RWPE1 (cell line): ENCODE measurements around the gene CLASP1.

Experiments
- CTCF ChIA-PET: fragments of 350-600 bp; sonication (Branson Sonifier 250); formaldehyde crosslinking; extraction: SDS; loops from one replicate; lab custom pipeline; 2021; lab: Yijun Ruan, JAX
- POLR2A ChIA-PET: fragments of 400-600 bp; formaldehyde crosslinking; extraction: SDS; loops from one replicate; lab custom pipeline; 2020; ENCODE audit warnings: antibody characterized with exemption; ENCODE audit not compliant: low non-redundant PET; lab: Yijun Ruan, JAX
- DNase-seq: peaks from one replicate; pipeline ENCODE4 v3.0.0; 2012; ENCODE audit warnings: low spot score
- H3K27ac ChIP-seq: fragments of 450-650 bp; 2 replicates; pipeline ENCODE4 v1.5.1; 2017
- CTCF ChIP-seq: fragments of 450-650 bp; conservative IDR thresholded peaks from 2 replicates; pipeline ENCODE4 v1.5.1; 2017; ENCODE audit warnings: low read depth, mild to moderate bottlenecking

CLASP1 gene

DNA sequence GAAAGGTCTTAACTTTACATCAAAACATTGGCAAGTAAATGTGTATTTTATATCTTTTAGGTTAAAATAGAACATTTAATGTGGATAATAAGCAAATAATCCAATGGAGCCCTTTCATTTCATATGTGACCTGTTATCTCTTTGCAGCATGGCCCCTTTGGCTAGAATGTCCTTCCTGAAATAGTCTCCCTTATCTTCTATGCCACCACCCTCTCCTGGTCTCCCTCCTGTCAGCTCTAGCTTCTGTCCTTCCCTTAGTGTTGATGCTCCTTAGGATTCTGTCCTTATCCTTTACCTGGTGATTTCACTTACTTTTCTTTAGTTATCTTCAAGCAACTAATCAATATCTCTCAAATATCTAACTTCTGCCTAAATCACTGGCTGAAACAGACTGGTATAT, 277.2 kb downstream of the CLASP1 start:
- H3K27ac ChIP-seq, result no peak overlapping the region
- TF ChIP-seq CTCF, result no peak
- DNase-seq, result no peak
- ChIA-PET CTCF (interaction anchor here (0.9 kb wide), 1 partner anchor 697 kb away, joined by 3 read pairs; no protein-coding TSS in a partner anchor), POLR2A (no interaction called here)

GRCh38 chr2:121368836-121369235, 280.4 kb downstream of the CLASP1 start:
- ChIA-PET CTCF (no interaction called here), POLR2A (no interaction called here)
- TF ChIP-seq CTCF, result no peak
- no peak for DNase-seq
- no peak overlapping the region for H3K27ac ChIP-seq

DNA sequence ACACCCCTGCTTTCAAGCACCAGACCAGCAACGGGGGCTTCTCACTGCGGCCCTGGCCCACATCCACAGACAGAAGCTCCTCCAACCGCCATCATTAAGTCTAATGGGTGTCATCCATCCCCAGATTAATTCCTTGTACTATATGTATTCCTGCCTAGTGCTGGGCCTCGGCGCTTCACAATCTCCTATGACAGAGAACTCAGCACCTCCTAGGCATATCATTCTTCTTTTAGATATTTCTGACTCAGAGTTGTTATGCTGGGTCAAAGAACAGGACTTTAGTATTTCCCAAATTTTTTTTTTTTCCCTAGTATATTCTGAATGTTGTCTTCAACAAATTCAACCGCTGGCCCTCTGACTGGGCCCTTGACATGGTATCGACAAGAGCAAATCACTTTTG, 281.1 kb downstream of the CLASP1 start:
- CTCF ChIA-PET, result no interaction called here
- DNase-seq, result no peak
- no peak for TF ChIP-seq CTCF
- POLR2A ChIA-PET, result no interaction called here
- H3K27ac ChIP-seq, result no peak overlapping the region

GRCh38 chr2:121367246-121367900, 281.9 kb downstream of the CLASP1 start:
- peak overlapping the region; percentile 7; the same call in 1 of the 2 replicates for H3K27ac ChIP-seq
- ChIA-PET CTCF (interaction anchor here (0.6 kb wide), 1 partner anchor 633 kb away, joined by 3 read pairs; no protein-coding TSS in a partner anchor), POLR2A (no interaction called here)
- TF ChIP-seq CTCF, result no peak
- DNase-seq, result no peak

DNA sequence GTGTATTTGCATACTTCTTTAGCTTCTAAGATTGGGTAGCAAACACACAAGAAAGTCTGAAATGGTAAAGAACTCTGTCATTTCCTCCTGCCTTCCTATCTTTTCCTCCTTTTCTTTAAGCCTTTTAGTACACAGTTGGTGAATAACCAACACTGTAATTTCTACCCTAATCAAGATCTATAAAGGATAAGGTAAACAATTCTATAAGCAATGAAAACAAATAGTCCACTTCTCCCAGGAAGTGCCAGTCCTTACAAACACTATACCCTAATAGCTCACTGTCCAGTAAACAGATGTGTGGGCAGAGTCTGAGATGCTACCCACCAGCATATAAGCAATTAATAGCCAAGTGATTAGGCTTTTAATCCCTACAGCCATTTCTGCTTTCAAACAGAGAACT, 283.2 kb downstream of the CLASP1 start:
- POLR2A ChIA-PET, result no interaction called here
- no peak overlapping the region for H3K27ac ChIP-seq
- TF ChIP-seq CTCF, result no peak
- CTCF ChIA-PET, result no interaction called here
- DNase-seq, result no peak

GRCh38 chr2:121365061-121365460, 284.2 kb downstream of the CLASP1 start:
- TF ChIP-seq CTCF, result no peak
- ChIA-PET CTCF (interaction anchor here (0.6 kb wide), 1 partner anchor 24 kb away, joined by 3 read pairs; no protein-coding TSS in a partner anchor), POLR2A (interaction anchor here (0.6 kb wide), 1 partner anchor 21 kb away, joined by 3 read pairs; no protein-coding TSS in a partner anchor)
- DNase-seq, result no peak
- H3K27ac ChIP-seq, result peak overlapping the region; percentile 77
